Upper lobe of left lung (tissue), 6 donors: Measurements from ENCODE around the gene KLK1. TPM values are rescaled to one million over a fixed set of nuclear protein-coding genes. Genes with fewer than 3 reads are reported as not detected.

ENCODE experiments used
- ATAC-seq, 2 donors: fragments of 200-7000 bp; cut with Tn5 transposase; one replicate each; pipeline ENCODE4 v1.9.1; 2022; ENCODE audit warnings: mild to moderate bottlenecking in 2 of 2, moderate library complexity in 2 of 2; ENCODE audit not compliant: low FRiP score in 2 of 2
- DNase-seq, 2 donors: peaks; one replicate each; pipeline ENCODE4 v3.0.0-alpha.2; 2019 to 2020
- H3K27ac ChIP-seq, 4 donors: fragments of 200-600 bp; sonication (generic); one replicate each; pipeline ENCODE4 v1.5.1; 2016 to 2019
- H3K27me3 ChIP-seq, 4 donors: fragments of 200-600 bp; sonication (generic); one replicate each; pipeline ENCODE4 v1.5.1; 2017 to 2019
- H3K36me3 ChIP-seq, 4 donors: fragments of 200-600 bp; sonication (generic); one replicate each; pipeline ENCODE4 v1.5.1; 2016 to 2019
- H3K4me1 ChIP-seq, 4 donors: fragments of 200-600 bp; sonication (generic); one replicate each; pipeline ENCODE4 v1.5.1; 2018 to 2019
- H3K4me3 ChIP-seq, 4 donors: fragments of 200-600 bp; sonication (generic); one replicate each; pipeline ENCODE4 v1.5.1; 2017 to 2019; ENCODE audit warnings: mild to moderate bottlenecking in 2 of 4, moderate library complexity in 1 of 4
- H3K9me3 ChIP-seq, 4 donors: fragments of 200-600 bp; sonication (generic); one replicate each; pipeline ENCODE4 v1.5.1; 2018 to 2019
- CTCF ChIP-seq, 6 experiments: fragments of 450-650 bp in 4 of 6; fragments of 200-600 bp in 2 of 6; sonication (generic) in 2 of 6; IDR thresholded peaks; one replicate each; pipeline ENCODE4 v1.5.1; 2016 to 2019; ENCODE audit warnings: antibody characterized with exemption in 6 of 6
- EP300 ChIP-seq, 4 donors: sonication (generic); formaldehyde crosslinking; IDR thresholded peaks; one replicate each; pipeline ENCODE4 v1.5.1; 2017; ENCODE audit warnings: antibody characterized with exemption in 4 of 4, control low read depth in 2 of 4
- POLR2A ChIP-seq, 4 donors: fragments of 450-650 bp; IDR thresholded peaks; one replicate each; pipeline ENCODE4 v1.5.1; 2016 to 2017; ENCODE audit warnings: antibody characterized with exemption in 4 of 4, mild to moderate bottlenecking in 2 of 4
- POLR2AphosphoS5 ChIP-seq, 2 donors: sonication (generic); formaldehyde crosslinking; IDR thresholded peaks; one replicate each; pipeline ENCODE4 v1.5.1; 2017; ENCODE audit warnings: antibody characterized with exemption in 2 of 2
- WGBS, 2 donors: methylation state at CpG; one replicate each; pipeline ENCODE4 v1.1.5; 2017 to 2018; 5-methylcytosine and 5-hydroxymethylcytosine counted together
- total RNA-seq, 6 donors: library from RNA; depleted of rRNA in 4 of 6; stranded (reverse); fragments of >200 nt in 4 of 6; gene quantifications; one replicate each; pipeline versions ENCODE4 v1.1.0 to v1.2.1, GENCODE V29; 2016 to 2021
- donor health status: DM: no; HTN: no; CAD: no; lungs with moderate emphysema.
- donor health status: DM: no; HTN: yes; CAD: no; lungs with severe emphysema.

The KLK1 gene
- total RNA-seq, 6 donors from 2014 or later, result 1.3 to 3.3 (median 2.0) TPM; not detected in 3

GRCh38 chr19:50827476-50827875 is 3.9 kb upstream of the KLK1 start:
- H3K27me3 ChIP-seq, result peaks cover 0 to 5% (median 0%) of the 10 kb centered on the region in 4 donors
- H3K27ac ChIP-seq, result no peak overlapping the region
- ATAC-seq, result no peak
- DNase-seq, result no peak
- H3K9me3 ChIP-seq, result no peaks in the 10 kb centered on the region
- no peak for TF ChIP-seq CTCF (IDR thresholded peaks at IDR 0.05)
- TF ChIP-seq EP300 (IDR thresholded peaks at IDR 0.05), result no peak
- no peak for TF ChIP-seq POLR2AphosphoS5 (IDR thresholded peaks at IDR 0.05)
- TF ChIP-seq POLR2A (IDR thresholded peaks at IDR 0.05), result no peak
- H3K4me3 ChIP-seq, result no peak overlapping the region
- WGBS, 2 donors, result 82% methylated on average over 14 of the region's 14 CpGs
- no peaks in the 10 kb centered on the region for H3K36me3 ChIP-seq
- no peaks in the 10 kb centered on the region for H3K4me1 ChIP-seq

- H3K9me3 ChIP-seq, result no peaks in the 10 kb centered on the region
- ATAC-seq (no peak), DNase-seq (peak in 1 of 2 donors; percentile 78)
- no peak overlapping the region for H3K27ac ChIP-seq
- 77 to 81% methylated on average over 39 to 43 of the region's 43 CpGs for WGBS, 2 donors
- TF ChIP-seq POLR2AphosphoS5 (IDR thresholded peaks at IDR 0.05) (no peak), POLR2A (IDR thresholded peaks at IDR 0.05) (no peak), EP300 (IDR thresholded peaks at IDR 0.05) (no peak), CTCF (IDR thresholded peaks at IDR 0.05) (no peak)
- no peak overlapping the region for H3K4me3 ChIP-seq
- no peaks in the 10 kb centered on the region for H3K36me3 ChIP-seq
- H3K4me1 ChIP-seq, result no peaks in the 10 kb centered on the region
- peaks cover 0 to 10% (median 0%) of the 10 kb centered on the region in 4 donors for H3K27me3 ChIP-seq
Measured at GRCh38 chr19:50826492-50827240, 3.1 kb upstream of the KLK1 start.

- Histone ChIP-seq H3K36me3 (no peaks in the 10 kb centered on the region), H3K27ac (no peak overlapping the region), H3K9me3 (no peaks in the 10 kb centered on the region), H3K4me1 (peaks cover 0 to 13% (median 8%) of the 10 kb centered on the region in 4 donors), H3K27me3 (peaks cover 0 to 38% (median 12%) of the 10 kb centered on the region in 4 donors), H3K4me3 (no peak overlapping the region)
- WGBS, 2 donors, result 70 to 71% methylated on average over 7 of the region's 7 CpGs
- DNase-seq (no peak), ATAC-seq (no peak)
- TF ChIP-seq CTCF (IDR thresholded peaks at IDR 0.05) (no peak), EP300 (IDR thresholded peaks at IDR 0.05) (no peak), POLR2A (IDR thresholded peaks at IDR 0.05) (no peak), POLR2AphosphoS5 (IDR thresholded peaks at IDR 0.05) (no peak)
Measured at GRCh38 chr19:50822661-50823208, 852 bp downstream of the KLK1 start.

GRCh38 chr19:50821622-50822021 is 2.0 kb downstream of the KLK1 start:
- Histone ChIP-seq H3K4me3 (no peak overlapping the region), H3K9me3 (no peaks in the 10 kb centered on the region), H3K36me3 (no peaks in the 10 kb centered on the region), H3K27me3 (peaks cover 0 to 38% (median 12%) of the 10 kb centered on the region in 4 donors), H3K27ac (no peak overlapping the region), H3K4me1 (peaks cover 0 to 13% (median 8%) of the 10 kb centered on the region in 4 donors)
- WGBS, 2 donors, result 59 to 65% methylated on average over 8 of the region's 8 CpGs
- TF ChIP-seq EP300 (IDR thresholded peaks at IDR 0.05), result no peak
- no peak for TF ChIP-seq POLR2AphosphoS5 (IDR thresholded peaks at IDR 0.05)
- TF ChIP-seq CTCF (IDR thresholded peaks at IDR 0.05), result no peak
- TF ChIP-seq POLR2A (IDR thresholded peaks at IDR 0.05), result no peak
- DNase-seq, result no peak
- ATAC-seq, result no peak
